GM06990 (cell line): ENCODE results near the gene OSBPL8.
"Not testable (repeated sequence)": the region's sequence is repeated elsewhere in the genome, so short reads cannot be mapped to it uniquely, and the experiment has no call there.

ENCODE experiments used
- DNase-seq: peaks from one replicate; pipeline ENCODE4 v3.0.0-alpha.2; 2011; ENCODE audit not compliant: insufficient read length; ENCODE audit errors: extremely low read depth
- H3K27me3 ChIP-seq: replicated peaks from 2 replicates; pipeline ENCODE4 v1.6.0; 2011; ENCODE audit warnings: low read length; ENCODE audit not compliant: control insufficient read depth, insufficient read depth
- H3K36me3 ChIP-seq: 2 replicates; pipeline ENCODE4 v1.5.1; 2011; ENCODE audit warnings: low read length; ENCODE audit not compliant: control insufficient read depth, insufficient read depth
- H3K4me3 ChIP-seq: replicated peaks from 2 replicates; pipeline ENCODE4 v1.5.1; 2011; ENCODE audit warnings: low read depth, mild to moderate bottlenecking, control low read depth, low read length
- CTCF ChIP-seq: IDR thresholded peaks from 2 replicates; pipeline ENCODE4 v1.5.1; 2011; ENCODE audit warnings: low read length, control low read depth, mild to moderate bottlenecking, inconsistent platforms; ENCODE audit not compliant: insufficient read depth, poor library complexity, severe bottlenecking

OSBPL8 gene

GRCh38 chr12:76398106-76398505, 161.5 kb downstream of the OSBPL8 start:
- Histone ChIP-seq H3K4me3 (no peak overlapping the region), H3K27me3 (no peaks in the 10 kb centered on the region), H3K36me3 (no peaks in the 10 kb centered on the region)
- DNase-seq, result no peak
- TF ChIP-seq CTCF, result no peak

GRCh38 chr12:76391461-76391860, 168.1 kb downstream of the OSBPL8 start:
- Histone ChIP-seq H3K36me3 (peaks cover 2% of the 10 kb centered on the region), H3K4me3 (no peak overlapping the region), H3K27me3 (no peaks in the 10 kb centered on the region)
- DNase-seq, result no peak
- TF ChIP-seq CTCF, result no peak

GRCh38 chr12:76387614-76388013, 172.0 kb downstream of the OSBPL8 start:
- DNase-seq, result no peak
- peaks cover 2% of the 10 kb centered on the region for H3K36me3 ChIP-seq
- no peak for TF ChIP-seq CTCF

GRCh38 chr12:76384560-76384959, 175.0 kb downstream of the OSBPL8 start:
- H3K4me3 ChIP-seq, result no peak overlapping the region
- peaks cover 2% of the 10 kb centered on the region for H3K36me3 ChIP-seq
- no peaks in the 10 kb centered on the region for H3K27me3 ChIP-seq
- no peak for DNase-seq
- no peak for TF ChIP-seq CTCF

More at GRCh38 chr12:76387614-76388013, 172.0 kb downstream of the OSBPL8 start:
- Histone ChIP-seq H3K27me3 (no peaks in the 10 kb centered on the region), H3K4me3 (no peak overlapping the region)

GRCh38 chr12:76383988-76384387, 175.6 kb downstream of the OSBPL8 start:
- H3K36me3 ChIP-seq, result peaks cover 2% of the 10 kb centered on the region
- TF ChIP-seq CTCF, result no peak

GRCh38 chr12:76379261-76379660, 180.3 kb downstream of the OSBPL8 start:
- DNase-seq, result no peak
- no peaks in the 10 kb centered on the region; the same call in 1 of the 2 replicates for H3K36me3 ChIP-seq

More at GRCh38 chr12:76383988-76384387, 175.6 kb downstream of the OSBPL8 start:
- Histone ChIP-seq H3K27me3 (no peaks in the 10 kb centered on the region), H3K4me3 (no peak overlapping the region)
- DNase-seq, result no peak

GRCh38 chr12:76376876-76377275, 182.7 kb downstream of the OSBPL8 start:
- H3K27me3 ChIP-seq, DNase-seq, H3K36me3 ChIP-seq, H3K4me3 ChIP-seq: not testable (repeated sequence)

More at GRCh38 chr12:76379261-76379660, 180.3 kb downstream of the OSBPL8 start:
- Histone ChIP-seq H3K27me3 (no peaks in the 10 kb centered on the region), H3K4me3 (no peak overlapping the region)
- TF ChIP-seq CTCF, result no peak
